ENCODE results near the gene PLK2. TPM values are rescaled to one million over a fixed set of nuclear protein-coding genes. Genes with fewer than 3 reads are reported as not detected.

The PLK2 gene
- total and polyA plus RNA-seq, 2 donors (not counting 3 experiments of a cell fraction or from before 2014, with no cell fraction given) = 199 to 250 TPM

DNA sequence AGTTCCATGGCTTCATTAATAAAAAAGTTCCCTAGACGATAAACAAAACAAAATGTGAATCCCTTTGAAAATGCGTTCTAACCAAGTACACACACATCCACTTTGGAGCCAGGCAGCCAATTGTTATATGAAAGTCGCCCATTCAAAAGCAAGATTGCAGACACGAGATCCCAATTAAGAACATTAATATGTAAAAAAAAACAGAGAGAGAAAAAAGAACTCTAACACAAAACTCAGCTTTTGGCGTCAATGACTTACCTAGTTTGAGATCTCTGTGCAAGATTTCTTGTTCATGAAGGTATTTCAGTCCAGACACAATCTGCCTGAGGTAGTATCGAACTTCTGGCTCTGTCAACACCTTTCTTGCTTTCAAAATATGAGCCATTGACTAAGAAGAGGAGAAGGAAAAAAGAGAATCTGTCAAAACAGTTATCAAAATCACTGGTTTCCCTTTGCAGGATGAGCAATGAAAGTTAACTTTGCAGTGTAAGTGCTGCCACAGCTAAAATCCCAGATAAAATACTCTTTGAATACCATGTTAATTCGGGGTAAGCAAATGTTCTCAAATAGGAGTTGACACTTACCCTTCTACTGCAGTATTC lies 1.6 kb downstream of the PLK2 start:
- CTCF ChIA-PET = interaction anchor here (1.2 to 6.2 kb wide), 6 partner anchors 199 to 1160 kb away, joined by 3 to 260 read pairs (median 48); no protein-coding TSS in a partner anchor
- Histone ChIP-seq H3K27ac (ENCODE audit: insufficient read depth, low read depth, low read length) (peak overlapping the region; percentile 87), H3K79me2 (ENCODE audit: control insufficient read depth, insufficient read depth, low read length) (peaks cover 56% of the 10 kb centered on the region), H4K20me1 (replicated peaks; ENCODE audit: control insufficient read depth, extremely low read depth, insufficient read depth, low read length) (peaks cover 14% of the 10 kb centered on the region), H3K27me3 (ENCODE audit: control insufficient read depth in 2 of 2, insufficient read depth in 2 of 2, low read length in 2 of 2) (no peaks in the 10 kb centered on the region), H3K36me3 (ENCODE audit: control insufficient read depth in 2 of 2, extremely low read depth in 1 of 2, insufficient read depth in 2 of 2, low read length in 2 of 2) (peaks cover 27 to 43% of the 10 kb centered on the region in 2 experiments), H3K4me3 (replicated peaks in 1 of 3; ENCODE audit: insufficient read depth in 1 of 3, low read depth in 1 of 3, low read length in 3 of 3) (peak overlapping the region; percentile 92 to 100 (median 94)), H3K4me2 (ENCODE audit: insufficient read depth, low read length) (peak overlapping the region; percentile 95), H3K9me3 (replicated peaks; ENCODE audit: control insufficient read depth, insufficient read depth, low read length) (no peaks in the 10 kb centered on the region), H2AFZ (ENCODE audit: low read depth, low read length) (no peak overlapping the region), H3K9ac (replicated peaks; ENCODE audit: extremely low read depth, insufficient read depth, low read length) (peak overlapping the region; percentile 98), H3K9me1 (replicated peaks; ENCODE audit: control insufficient read depth, extremely low read depth, insufficient read depth, low read length) (no peaks in the 10 kb centered on the region), H3K4me1 (ENCODE audit: control insufficient read depth, extremely low read depth, insufficient read depth, low read length) (peaks cover 45% of the 10 kb centered on the region)
- DNase-seq (ENCODE audit: low read depth, low spot score) (peak; percentile 12), FAIRE-seq (peak; percentile 38)
- intact Hi-C loops (cut with micrococcal nuclease) = loop anchor here (2.0 to 5.0 kb wide), 2 partner anchors 141 to 185 kb away; no protein-coding TSS in a partner anchor
- BruUV-seq (replicated peaks) = TSS peak; percentile 18
- dilution Hi-C loops (cut with MboI; ENCODE audit: extremely low pct_ligation_motif_present, low sequenced_read_pairs) = loop anchor here (25.0 kb wide), 2 partner anchors 671 to 971 kb away; partner anchors contain the start of gene ACTBL2
- POLR2A ChIA-PET = interaction anchor here (0.6 to 3.8 kb wide), 7 partner anchors 184 to 1017 kb away, joined by 3 to 50 read pairs (median 6); no protein-coding TSS in a partner anchor
- no peak for TF ChIP-seq GATA2 (IDR thresholded peaks at IDR 0.05; ENCODE audit: insufficient read depth, insufficient read length, low read depth, low read length)
- TF ChIP-seq CTCF (IDR thresholded peaks at IDR 0.05; ENCODE audit: extremely low read depth in 1 of 2, insufficient read depth in 1 of 2, low read depth in 1 of 2, low read length in 2 of 2) = no peak
- TF ChIP-seq JUN (IDR thresholded peaks at IDR 0.05; ENCODE audit: borderline replicate concordance, insufficient read depth, insufficient read length, low read depth) = no peak
- TF ChIP-seq, protein P1, sequence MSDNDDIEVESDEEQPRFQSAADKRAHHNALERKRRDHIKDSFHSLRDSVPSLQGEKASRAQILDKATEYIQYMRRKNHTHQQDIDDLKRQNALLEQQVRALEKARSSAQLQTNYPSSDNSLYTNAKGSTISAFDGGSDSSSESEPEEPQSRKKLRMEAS (IDR thresholded peaks at IDR 0.05; ENCODE audit: insufficient read depth, insufficient read length) = no peak
- no peak for TF ChIP-seq POLR2A (IDR thresholded peaks at IDR 0.05; ENCODE audit: low read depth, low read length)
- TF ChIP-seq POLR2AphosphoS5 (IDR thresholded peaks at IDR 0.05; ENCODE audit: insufficient read depth, low read depth, low read length) = no peak
- no peak for TF ChIP-seq EZH2 (IDR thresholded peaks at IDR 0.05; ENCODE audit: borderline replicate concordance, low read depth, low read length, severe bottlenecking)
- no peak for TF ChIP-seq FOS (IDR thresholded peaks at IDR 0.05; ENCODE audit: borderline replicate concordance, insufficient read depth, low read length)
- TF ChIP-seq MYC (IDR thresholded peaks at IDR 0.05; ENCODE audit: low read depth, low read length) = no peak

Data from endothelial cell of umbilical vein (primary cell).